ENCODE results near the gene SLC30A1. TPM values are rescaled to one million over a fixed set of nuclear protein-coding genes. Genes with fewer than 3 reads are reported as not detected.

The SLC30A1 gene
- polyA plus RNA-seq, 1 experiment: 12.8 TPM

DNA sequence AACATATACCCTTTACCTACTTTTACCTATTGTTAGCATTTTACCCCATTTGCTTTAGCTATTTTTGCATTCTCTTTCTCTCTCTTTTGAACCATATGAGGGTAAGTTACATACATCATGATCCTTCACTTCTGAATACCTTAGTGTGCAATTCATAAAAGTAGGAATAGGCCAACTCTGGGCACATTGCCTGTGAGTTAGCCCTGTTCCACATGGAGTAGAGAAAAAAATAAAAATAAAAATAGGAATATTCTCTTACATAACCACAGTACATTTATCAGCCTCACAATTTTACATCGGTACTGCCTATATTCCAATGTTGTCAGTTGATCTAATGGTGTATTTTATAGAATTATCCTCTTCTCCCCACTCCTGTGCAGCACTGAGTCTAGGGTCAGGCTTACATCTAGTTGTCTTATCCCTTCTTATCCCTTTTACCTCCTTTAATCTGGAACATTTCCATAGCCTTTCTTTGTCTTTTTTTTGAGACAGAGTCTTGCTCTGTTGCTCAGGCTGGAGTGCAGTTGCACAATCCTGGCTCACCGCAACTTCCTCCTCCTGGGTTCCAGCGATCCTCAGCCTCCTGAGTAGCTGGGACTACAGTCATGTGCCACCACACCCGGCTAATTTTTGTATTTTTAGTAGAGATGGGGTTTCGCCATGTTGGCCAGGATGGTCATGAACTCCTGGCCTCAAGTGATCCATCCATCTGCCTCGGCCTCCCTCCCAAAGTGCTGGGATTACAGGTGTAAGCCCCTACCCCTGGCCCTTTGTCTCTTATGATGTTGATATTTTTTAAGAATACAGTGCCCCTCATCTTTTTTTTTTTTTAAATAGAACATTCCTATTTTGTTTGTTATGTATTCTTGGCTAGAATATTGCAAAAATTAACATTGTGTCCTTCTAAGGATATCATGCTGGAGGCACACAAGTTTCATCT, 11.1 kb upstream of the SLC30A1 start:
- POLR2A ChIA-PET: no interaction called here
- Histone ChIP-seq H3K27ac (ENCODE audit: low read depth, low read length) (no peak overlapping the region), H3K4me3 (ENCODE audit: low read depth, low read length) (no peak overlapping the region), H3K9me3 (ENCODE audit: control insufficient read depth, insufficient read depth, low read length) (no peaks in the 10 kb centered on the region), H3K27me3 (ENCODE audit: control insufficient read depth, insufficient read depth, low read length) (no peaks in the 10 kb centered on the region)
- no peak for DNase-seq (ENCODE audit: low read depth, low spot score)
- TF ChIP-seq CTCF (IDR thresholded peaks at IDR 0.05; ENCODE audit: low read depth, low read length): no peak
- CTCF ChIA-PET: interaction anchor here (1.0 to 1.2 kb wide), 3 partner anchors 9 to 87 kb away, joined by 3 to 4 read pairs (median 3); no protein-coding TSS in a partner anchor

GRCh38 chr1:211588711-211589110, 9.8 kb upstream of the SLC30A1 start:
- TF ChIP-seq CTCF (IDR thresholded peaks at IDR 0.05; ENCODE audit: low read depth, low read length): no peak
- POLR2A ChIA-PET: no interaction called here
- H3K9me3 ChIP-seq (ENCODE audit: control insufficient read depth, insufficient read depth, low read length): no peaks in the 10 kb centered on the region
- H3K27me3 ChIP-seq (ENCODE audit: control insufficient read depth, insufficient read depth, low read length): no peaks in the 10 kb centered on the region
- H3K4me3 ChIP-seq (ENCODE audit: low read depth, low read length): no peak overlapping the region
- no peak for DNase-seq (ENCODE audit: low read depth, low spot score)
- no peak overlapping the region for H3K27ac ChIP-seq (ENCODE audit: low read depth, low read length)
- CTCF ChIA-PET: interaction anchor here (0.6 to 1.2 kb wide), 3 partner anchors 8 to 89 kb away, joined by 3 to 4 read pairs (median 3); no protein-coding TSS in a partner anchor

- no peak overlapping the region for H3K27ac ChIP-seq (ENCODE audit: low read depth, low read length)
- no peak for DNase-seq (ENCODE audit: low read depth, low spot score)
- H3K9me3 ChIP-seq (ENCODE audit: control insufficient read depth, insufficient read depth, low read length): no peaks in the 10 kb centered on the region
- no peak for TF ChIP-seq CTCF (IDR thresholded peaks at IDR 0.05; ENCODE audit: low read depth, low read length)
- H3K4me3 ChIP-seq (ENCODE audit: low read depth, low read length): no peak overlapping the region
- H3K27me3 ChIP-seq (ENCODE audit: control insufficient read depth, insufficient read depth, low read length): no peaks in the 10 kb centered on the region
- ChIA-PET CTCF (no interaction called here), POLR2A (no interaction called here)
These were observed 8.2 kb upstream of the SLC30A1 start for GRCh38 chr1:211587123-211587522.

- TF ChIP-seq CTCF (IDR thresholded peaks at IDR 0.05; ENCODE audit: low read depth, low read length): no peak
- CTCF ChIA-PET: no interaction called here
- POLR2A ChIA-PET: no interaction called here
- no peak for DNase-seq (ENCODE audit: low read depth, low spot score)
- H3K27me3 ChIP-seq (ENCODE audit: control insufficient read depth, insufficient read depth, low read length): no peaks in the 10 kb centered on the region
- no peak overlapping the region for H3K27ac ChIP-seq (ENCODE audit: low read depth, low read length)
- no peak overlapping the region for H3K4me3 ChIP-seq (ENCODE audit: low read depth, low read length)
- H3K9me3 ChIP-seq (ENCODE audit: control insufficient read depth, insufficient read depth, low read length): no peaks in the 10 kb centered on the region
These were observed 7.6 kb upstream of the SLC30A1 start for GRCh38 chr1:211586538-211586937.

Data from AG04450 (cell line).